GM10266 (cell line): ENCODE measurements around the gene ADRA2C.

Experiments
- DNase-seq: peaks from one replicate; pipeline ENCODE4 v3.0.0; 2012; ENCODE audit errors: extremely low spot score
- TF ChIP-seq, protein P1 (sequence below): IDR thresholded peaks from 2 replicates; pipeline ENCODE4 v1.5.1; 2012; ENCODE audit warnings: mild to moderate bottlenecking, low read depth; ENCODE audit not compliant: control insufficient read depth, insufficient read depth; ENCODE audit errors: missing control alignments

ADRA2C gene

DNA sequence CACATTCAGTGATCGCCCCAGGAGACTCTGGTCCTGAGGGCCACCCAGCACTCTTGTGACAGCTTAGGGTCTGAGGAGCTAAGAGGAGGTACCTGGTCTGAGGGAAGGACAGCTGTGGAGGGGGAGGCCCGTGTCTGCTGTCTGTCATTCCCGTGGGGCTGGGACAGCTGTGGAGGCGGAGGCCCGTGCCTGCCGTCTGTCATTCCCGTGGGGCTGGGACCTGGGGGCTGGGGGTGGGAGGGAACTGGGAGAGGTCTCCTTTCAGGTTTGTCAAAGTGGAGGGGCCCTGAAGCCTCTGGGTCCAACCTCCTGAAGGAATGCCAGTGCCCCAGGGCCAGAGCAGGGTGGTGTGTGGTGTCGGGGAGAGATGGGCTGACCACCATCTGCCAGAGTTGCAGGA, 45.0 kb upstream of the ADRA2C start:
- TF ChIP-seq, protein P1, sequence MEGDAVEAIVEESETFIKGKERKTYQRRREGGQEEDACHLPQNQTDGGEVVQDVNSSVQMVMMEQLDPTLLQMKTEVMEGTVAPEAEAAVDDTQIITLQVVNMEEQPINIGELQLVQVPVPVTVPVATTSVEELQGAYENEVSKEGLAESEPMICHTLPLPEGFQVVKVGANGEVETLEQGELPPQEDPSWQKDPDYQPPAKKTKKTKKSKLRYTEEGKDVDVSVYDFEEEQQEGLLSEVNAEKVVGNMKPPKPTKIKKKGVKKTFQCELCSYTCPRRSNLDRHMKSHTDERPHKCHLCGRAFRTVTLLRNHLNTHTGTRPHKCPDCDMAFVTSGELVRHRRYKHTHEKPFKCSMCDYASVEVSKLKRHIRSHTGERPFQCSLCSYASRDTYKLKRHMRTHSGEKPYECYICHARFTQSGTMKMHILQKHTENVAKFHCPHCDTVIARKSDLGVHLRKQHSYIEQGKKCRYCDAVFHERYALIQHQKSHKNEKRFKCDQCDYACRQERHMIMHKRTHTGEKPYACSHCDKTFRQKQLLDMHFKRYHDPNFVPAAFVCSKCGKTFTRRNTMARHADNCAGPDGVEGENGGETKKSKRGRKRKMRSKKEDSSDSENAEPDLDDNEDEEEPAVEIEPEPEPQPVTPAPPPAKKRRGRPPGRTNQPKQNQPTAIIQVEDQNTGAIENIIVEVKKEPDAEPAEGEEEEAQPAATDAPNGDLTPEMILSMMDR = no peak
- DNase-seq = no peak

DNA sequence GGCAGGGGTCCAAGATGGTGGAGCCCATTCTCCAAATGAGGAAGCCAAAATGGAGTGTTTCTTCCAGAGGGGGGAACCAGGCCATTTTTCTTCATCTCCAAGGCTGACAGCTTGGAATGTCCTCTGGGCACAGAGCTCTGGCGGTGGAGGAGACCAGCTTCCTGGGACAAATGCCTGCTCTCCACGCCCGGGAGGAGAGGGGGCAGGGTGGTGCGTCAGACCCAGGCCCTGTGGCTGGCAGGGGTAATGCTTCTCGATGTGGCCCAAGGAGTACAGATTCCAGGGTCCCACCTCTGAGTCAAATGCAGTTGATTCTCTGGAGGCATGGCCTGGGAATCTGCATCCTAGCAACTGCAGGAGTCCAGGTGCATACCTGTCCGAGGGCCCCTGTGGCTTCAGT, 44.6 kb upstream of the ADRA2C start:
- DNase-seq = no peak
- TF ChIP-seq, protein P1 = no peak

DNA sequence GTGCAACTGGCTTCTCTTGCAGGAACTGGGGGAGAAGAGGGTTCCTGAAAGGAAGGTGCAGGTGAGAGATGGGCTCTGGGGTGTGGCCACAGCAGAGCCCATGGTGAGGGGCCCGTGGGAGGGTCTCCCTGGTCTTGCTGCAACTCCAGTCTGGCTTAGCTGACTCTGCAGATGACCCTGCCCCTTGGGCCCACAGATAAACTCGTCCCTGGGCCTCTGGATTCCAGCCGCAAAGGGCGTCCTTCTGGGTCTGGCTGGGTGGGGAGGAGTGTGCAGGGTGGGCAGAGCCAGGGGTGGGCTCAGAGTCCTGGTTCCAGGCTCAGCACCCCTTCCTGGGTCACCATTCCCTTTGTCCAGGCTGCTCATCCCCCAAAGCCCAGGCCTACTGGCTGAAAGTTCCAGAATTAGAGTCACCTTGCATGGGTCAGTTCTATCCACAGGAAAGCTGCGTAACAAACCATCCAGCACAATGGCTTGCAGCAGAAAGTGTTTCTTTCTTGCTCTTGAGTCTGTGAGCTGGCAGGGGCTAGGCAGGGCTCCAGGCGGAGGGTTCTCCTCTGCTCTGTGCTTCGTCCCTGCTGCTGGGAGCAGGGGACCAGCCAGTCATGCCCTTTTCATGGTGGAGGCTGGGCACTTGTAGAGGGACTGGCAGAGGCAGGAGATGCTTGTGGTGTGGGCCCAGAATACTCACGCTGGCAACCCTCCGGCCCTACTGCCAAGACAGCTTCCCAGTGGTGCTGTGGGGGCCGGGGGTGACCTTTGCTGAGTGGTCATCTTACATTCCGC, 43.5 kb upstream of the ADRA2C start:
- DNase-seq = no peak
- TF ChIP-seq, protein P1 = no peak

DNA sequence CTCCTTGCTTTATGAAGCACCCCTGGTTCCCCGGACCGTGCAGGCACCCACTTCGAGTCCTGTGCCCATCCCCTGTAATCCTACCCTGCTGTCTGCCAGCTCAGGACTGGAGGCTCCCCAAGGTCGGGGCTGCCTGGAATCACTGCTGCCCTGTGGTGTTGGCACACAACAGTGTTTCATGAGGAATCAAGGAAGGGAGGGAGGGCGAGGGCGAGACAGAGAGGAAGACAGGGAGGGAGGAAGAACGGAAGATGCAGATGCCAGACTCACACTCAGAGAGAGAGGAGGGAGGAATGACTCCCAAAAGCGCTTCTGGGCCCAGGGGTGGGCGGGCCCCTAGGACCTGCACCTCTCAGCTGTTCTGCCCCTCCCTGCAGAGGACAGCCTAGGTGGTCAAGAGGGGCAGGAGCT, 42.9 kb upstream of the ADRA2C start:
- TF ChIP-seq, protein P1 = no peak
- DNase-seq = no peak

DNA sequence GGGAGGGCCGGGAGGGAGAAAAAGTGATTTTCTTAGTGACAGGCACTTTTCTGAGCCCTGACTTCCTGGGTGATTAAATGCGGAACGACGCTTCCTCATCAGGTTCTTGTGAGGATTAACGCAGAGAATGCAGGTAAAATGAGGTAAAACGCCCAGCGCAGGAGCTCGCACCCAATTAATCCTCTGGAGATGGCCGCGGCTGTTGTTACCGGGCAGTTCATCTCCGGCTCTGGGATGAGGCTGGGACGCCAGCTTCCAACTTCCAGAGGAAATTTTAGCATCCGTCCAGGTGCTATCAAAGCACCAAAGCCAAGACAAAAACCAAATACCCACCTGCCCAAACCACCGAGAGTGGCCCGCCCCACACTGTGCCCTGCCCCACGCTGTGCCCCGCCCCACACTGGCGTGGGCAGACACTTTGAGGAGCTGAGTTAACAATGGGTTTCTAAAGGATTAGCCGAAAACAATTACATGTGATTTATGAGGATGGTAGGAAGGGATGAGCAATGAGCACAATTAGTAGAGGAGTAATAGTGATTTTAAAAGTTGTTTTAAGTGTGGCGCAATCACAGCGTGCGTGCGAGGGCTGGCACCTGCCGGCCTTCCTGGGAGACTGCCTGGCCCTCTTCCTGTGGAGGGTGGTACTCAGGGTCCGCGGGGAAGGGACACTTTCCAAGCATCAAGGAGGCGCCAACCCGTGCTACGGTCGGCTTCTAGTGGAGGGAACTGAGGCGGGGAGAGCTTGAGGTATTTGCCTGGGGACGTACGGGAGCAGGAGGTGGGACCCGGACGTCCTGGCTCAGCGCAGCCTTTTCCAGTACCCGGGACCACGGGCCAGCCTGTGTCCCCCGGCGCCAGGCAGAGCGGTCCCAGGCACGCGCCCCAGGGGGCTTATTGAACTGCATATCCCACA, 41.6 kb upstream of the ADRA2C start:
- no peak for DNase-seq

DNA sequence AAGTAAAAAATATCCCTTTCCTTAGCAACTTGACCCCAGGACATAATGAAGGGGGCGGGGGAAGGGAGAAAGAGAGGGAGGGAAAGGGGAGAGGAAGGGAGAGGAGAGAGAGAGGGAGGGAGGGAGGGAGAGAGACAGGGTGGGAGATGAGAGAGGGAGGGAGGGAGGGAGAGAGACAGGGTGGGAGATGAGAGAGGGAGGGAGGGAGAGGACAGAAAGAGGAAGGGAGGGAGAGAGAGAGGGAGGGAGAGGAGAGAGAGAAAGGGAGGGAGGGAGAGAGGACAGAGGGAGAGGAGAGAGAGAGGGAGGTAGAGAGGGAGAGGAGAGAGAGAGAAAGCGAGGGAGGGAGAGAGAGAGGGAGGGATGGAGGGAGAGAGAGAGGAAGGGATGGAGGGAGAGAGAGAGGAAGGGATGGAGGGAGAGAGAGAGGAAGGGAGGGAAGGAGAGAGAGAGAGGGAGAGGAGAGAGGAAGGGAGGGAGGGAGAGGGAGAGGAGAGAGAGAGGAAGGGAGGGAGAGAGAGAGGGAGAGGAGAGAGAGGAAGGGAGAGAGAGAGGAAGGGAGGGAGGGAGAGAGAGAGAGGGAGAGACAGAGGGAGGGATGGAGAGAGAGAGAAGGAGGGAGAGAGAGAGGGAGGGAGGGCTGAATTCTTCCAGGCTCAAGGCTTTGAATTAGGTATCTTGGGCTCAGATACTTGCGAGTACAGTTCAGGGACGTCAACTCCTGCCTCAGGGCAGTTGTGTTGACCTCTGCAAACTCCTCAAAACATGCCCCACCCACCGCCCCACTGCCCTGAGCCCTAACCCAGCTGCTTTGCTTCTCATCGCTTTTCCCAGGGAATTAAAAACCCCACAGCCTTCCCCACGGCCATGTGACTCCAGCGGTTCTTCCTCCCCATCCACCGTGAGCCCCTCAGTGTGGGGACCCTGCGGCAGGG, 40.0 kb upstream of the ADRA2C start:
- TF ChIP-seq, protein P1 = no peak
- no peak for DNase-seq

More for the DNA sequence above, 41.6 kb upstream of the ADRA2C start:
- TF ChIP-seq, protein P1 = no peak
